Ramos (cell line): ENCODE data around the gene ASS1.

ENCODE experiments used
- in situ Hi-C: fragments of 300-500 bp; cut with MboI; formaldehyde crosslinking; loops from one replicate; pipeline ENCODE4 v1.14.3; 2022; ENCODE audit warnings: low sequenced_read_pairs; ENCODE audit not compliant: unreplicated experiment

Gene ASS1

GRCh38 chr9:130451509-130452388 is 7.0 kb downstream of the ASS1 start:
- in situ Hi-C loops, result loop anchor here (5.0 kb wide), 1 partner anchor 236 kb away; no protein-coding TSS in a partner anchor

- in situ Hi-C loops, result loop anchor here (5.0 kb wide), 1 partner anchor 234 kb away; no protein-coding TSS in a partner anchor
These were observed 8.1 kb downstream of the ASS1 start for GRCh38 chr9:130452835-130453234.

- in situ Hi-C loops, result loop anchor here (5.0 kb wide), 1 partner anchor 234 kb away; no protein-coding TSS in a partner anchor
These were observed 8.7 kb downstream of the ASS1 start for GRCh38 chr9:130453487-130453886.

GRCh38 chr9:130454096-130454811 is 9.5 kb downstream of the ASS1 start:
- in situ Hi-C loops, result loop anchor here (5.0 kb wide), 1 partner anchor 233 kb away; no protein-coding TSS in a partner anchor

- in situ Hi-C loops, result loop anchor here (5.0 kb wide), 1 partner anchor 232 kb away; no protein-coding TSS in a partner anchor
These were observed 10.1 kb downstream of the ASS1 start for GRCh38 chr9:130454812-130455325.

- in situ Hi-C loops, result no loop called here
These were observed 13.5 kb downstream of the ASS1 start for GRCh38 chr9:130458027-130458803.

GRCh38 chr9:130458804-130459067 is 14.0 kb downstream of the ASS1 start:
- in situ Hi-C loops, result no loop called here

- in situ Hi-C loops, result no loop called here
These were observed 14.4 kb downstream of the ASS1 start for GRCh38 chr9:130459151-130459550.

GRCh38 chr9:130459941-130460669 is 15.3 kb downstream of the ASS1 start:
- in situ Hi-C loops, result no loop called here

- in situ Hi-C loops, result no loop called here
These were observed 16.5 kb downstream of the ASS1 start for GRCh38 chr9:130461218-130461630.

GRCh38 chr9:130461731-130462130 is 17.0 kb downstream of the ASS1 start:
- in situ Hi-C loops, result no loop called here

GRCh38 chr9:130462685-130463540 is 18.2 kb downstream of the ASS1 start:
- in situ Hi-C loops, result no loop called here

- in situ Hi-C loops, result no loop called here
These were observed 19.3 kb downstream of the ASS1 start for GRCh38 chr9:130463763-130464745.

- in situ Hi-C loops, result loop anchor here (5.0 kb wide), 1 partner anchor 207 kb away; no protein-coding TSS in a partner anchor
These were observed 20.8 kb downstream of the ASS1 start for GRCh38 chr9:130465383-130466096.

GRCh38 chr9:130466537-130467217 is 21.9 kb downstream of the ASS1 start:
- in situ Hi-C loops, result loop anchor here (5.0 kb wide), 1 partner anchor 206 kb away; no protein-coding TSS in a partner anchor

- in situ Hi-C loops, result loop anchor here (5.0 kb wide), 1 partner anchor 205 kb away; no protein-coding TSS in a partner anchor
These were observed 22.6 kb downstream of the ASS1 start for GRCh38 chr9:130467316-130467715.
